HUES48 (cell line): ENCODE measurements around the gene NUP210L.

ENCODE experiments used
- H3K27ac ChIP-seq: one replicate; pipeline ENCODE4 v1.7.0; 2013; ENCODE audit warnings: low read depth, low read length, inconsistent platforms
- H3K27me3 ChIP-seq: 2 replicates; pipeline ENCODE4 v1.6.1; 2013; ENCODE audit warnings: mild to moderate bottlenecking, low read length; ENCODE audit not compliant: control insufficient read depth, insufficient read depth
- H3K36me3 ChIP-seq: 2 replicates; pipeline ENCODE4 v1.6.1; 2013; ENCODE audit warnings: low read length; ENCODE audit not compliant: control insufficient read depth, insufficient read depth
- H3K4me1 ChIP-seq: 2 replicates; pipeline ENCODE4 v1.6.1; 2013; ENCODE audit warnings: mild to moderate bottlenecking, low read length; ENCODE audit not compliant: control insufficient read depth, insufficient read depth
- H3K4me3 ChIP-seq: 2 replicates; pipeline ENCODE4 v1.5.1; 2013; ENCODE audit warnings: mild to moderate bottlenecking, low read depth, low read length
- H3K9ac ChIP-seq: 2 replicates; pipeline ENCODE4 v1.6.1; 2013; ENCODE audit warnings: mild to moderate bottlenecking, low read depth, low read length, moderate library complexity
- H3K9me3 ChIP-seq: 2 replicates; pipeline ENCODE4 v1.6.1; 2013; ENCODE audit warnings: low read length; ENCODE audit not compliant: control insufficient read depth, insufficient read depth

NUP210L gene

DNA sequence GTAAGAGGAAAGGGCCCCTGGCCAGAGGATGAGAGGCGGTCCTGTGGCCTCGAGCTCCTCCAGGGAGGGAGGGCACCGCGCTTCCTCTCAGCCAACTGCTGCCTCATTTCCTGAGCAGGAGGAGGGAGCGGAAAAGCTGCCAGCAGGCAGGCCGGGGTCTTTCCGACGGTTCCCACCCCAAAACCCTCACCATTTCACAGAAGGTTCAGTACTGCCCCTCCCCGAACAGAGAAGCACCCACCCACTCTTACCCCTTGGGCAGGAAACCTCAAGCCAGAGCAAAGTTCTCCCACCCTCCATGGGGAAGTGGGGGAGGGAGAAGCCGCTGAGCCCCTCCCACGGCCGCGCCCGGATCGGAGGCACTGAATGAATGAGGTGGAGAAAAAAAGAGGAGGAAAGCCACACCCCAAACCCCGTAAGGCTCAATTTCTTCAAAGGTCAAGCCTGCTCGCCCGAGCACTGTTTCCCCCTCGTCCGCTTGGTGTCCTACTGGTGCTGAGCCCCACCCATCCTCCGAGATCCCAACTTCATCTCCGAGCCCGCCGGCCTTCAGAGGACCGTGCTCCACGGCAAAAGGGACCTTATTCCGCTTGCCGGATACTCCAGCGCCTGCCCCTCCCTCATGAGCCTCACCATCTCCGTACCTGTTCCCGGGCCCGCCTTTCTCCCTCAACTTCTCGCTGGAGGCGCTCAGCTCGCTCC, 27.6 kb upstream of the NUP210L start:
- Histone ChIP-seq H3K9ac (peak overlapping the region; percentile 80), H3K9me3 (no peaks in the 10 kb centered on the region), H3K36me3 (peaks cover 20% of the 10 kb centered on the region), H3K4me1 (peaks cover 53% of the 10 kb centered on the region), H3K27ac (peak overlapping the region; percentile 90), H3K27me3 (no peaks in the 10 kb centered on the region), H3K4me3 (peak overlapping the region; percentile 100)

DNA sequence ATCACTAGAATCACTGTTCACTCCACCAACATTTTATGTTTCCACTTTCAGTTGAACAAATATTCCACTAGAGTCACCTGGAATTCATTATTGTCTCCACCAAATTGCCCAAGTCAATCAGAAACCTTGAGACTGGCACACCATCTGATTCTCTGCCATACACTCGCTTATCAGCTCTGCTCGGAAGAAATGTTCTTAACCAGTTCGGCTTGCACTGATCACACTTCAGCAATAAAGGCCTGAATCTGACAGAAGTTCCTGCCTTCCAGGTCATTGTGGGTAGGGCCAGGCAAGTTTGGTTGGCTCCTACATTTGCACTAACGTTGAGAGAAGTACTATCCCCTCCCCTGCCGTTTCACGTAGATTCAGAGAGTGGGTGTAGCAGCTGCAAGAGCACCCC, 27.1 kb upstream of the NUP210L start:
- Histone ChIP-seq H3K27me3 (no peaks in the 10 kb centered on the region), H3K9ac (peak overlapping the region; percentile 80), H3K9me3 (no peaks in the 10 kb centered on the region), H3K36me3 (peaks cover 22% of the 10 kb centered on the region), H3K27ac (peak overlapping the region; percentile 90), H3K4me3 (peak overlapping the region; percentile 100), H3K4me1 (peaks cover 47% of the 10 kb centered on the region)

DNA sequence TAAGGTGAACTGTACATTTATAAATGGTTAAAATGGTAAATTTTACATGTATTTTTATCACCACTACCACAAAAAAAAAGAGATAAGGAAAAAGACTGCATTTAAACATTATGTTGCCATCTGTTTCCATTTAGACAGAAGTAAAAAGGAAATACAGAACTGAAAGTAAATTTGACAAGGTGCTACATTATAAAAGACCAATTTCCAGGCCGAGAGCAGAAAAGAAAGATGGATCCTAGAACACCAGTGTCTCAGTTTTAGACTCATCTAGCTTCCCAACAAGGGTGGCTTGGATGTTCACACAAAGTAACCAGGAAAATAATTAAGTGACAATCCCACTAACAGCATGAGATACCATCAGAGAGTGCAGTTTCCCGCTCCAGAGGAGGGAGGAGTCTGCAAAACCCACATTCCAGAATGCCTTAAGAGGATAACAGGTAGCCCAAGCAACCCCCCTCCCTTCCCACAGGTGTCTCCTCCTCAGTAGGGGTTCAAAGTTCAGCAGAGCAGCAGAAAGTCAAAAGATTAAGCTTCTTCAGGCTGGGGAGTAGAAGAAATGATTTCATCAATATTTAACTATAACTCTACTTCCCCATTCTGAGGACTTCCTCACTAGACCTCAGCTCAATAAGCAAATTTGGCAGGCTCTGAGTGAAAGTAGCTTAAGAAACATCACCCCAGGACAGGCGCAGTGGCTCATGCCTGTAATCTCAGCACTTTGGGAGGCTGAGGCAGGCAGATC, 25.2 kb upstream of the NUP210L start:
- Histone ChIP-seq H3K4me3 (peak overlapping the region; percentile 48), H3K9ac (peak overlapping the region; percentile 16; the same call in 1 of the 2 replicates), H3K27me3 (no peaks in the 10 kb centered on the region), H3K9me3 (no peaks in the 10 kb centered on the region), H3K27ac (peak overlapping the region; percentile 42), H3K36me3 (peaks cover 35% of the 10 kb centered on the region), H3K4me1 (peaks cover 33% of the 10 kb centered on the region)

DNA sequence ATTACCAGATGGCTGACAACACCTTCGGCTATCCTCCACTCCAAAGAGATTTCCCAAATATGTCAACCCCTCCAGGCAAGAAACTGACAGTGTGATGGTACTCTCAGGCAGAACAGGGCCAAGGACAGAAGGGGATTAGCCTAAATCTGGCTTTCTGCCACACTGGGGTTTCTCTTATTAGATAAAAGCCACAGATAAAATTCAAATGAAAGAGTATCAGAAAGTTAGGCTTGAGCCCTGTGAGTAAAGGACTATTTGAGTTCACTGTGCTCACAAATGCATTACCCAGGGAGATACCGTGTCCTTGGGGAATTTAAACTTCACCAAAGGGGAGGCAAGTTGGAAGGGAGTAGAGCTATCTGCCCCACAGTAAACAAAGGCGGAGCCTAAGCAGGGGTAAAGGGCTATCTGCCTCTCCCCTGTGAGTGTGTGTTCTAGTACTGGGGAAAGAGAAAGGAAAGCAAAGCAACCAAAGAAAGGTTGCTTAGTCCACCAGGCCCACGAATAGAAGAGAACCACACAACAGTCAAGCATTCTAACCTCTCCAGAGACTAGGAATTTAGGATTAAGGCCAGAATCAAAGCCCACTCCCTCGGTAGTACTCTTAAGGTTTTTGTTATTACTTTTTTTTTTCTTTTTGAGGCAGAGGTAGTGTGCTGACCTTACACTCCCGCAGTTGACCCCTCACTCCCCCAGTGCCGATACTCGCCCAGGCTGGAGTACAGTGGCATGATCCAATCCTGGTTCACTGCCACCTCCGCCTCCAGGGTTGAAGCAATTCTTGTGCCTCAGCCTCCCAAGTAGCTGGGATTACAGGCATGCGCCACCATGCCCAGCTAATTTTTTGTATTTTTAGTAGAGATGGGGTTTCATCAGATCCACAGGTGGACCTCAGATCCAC, 24.3 kb upstream of the NUP210L start:
- Histone ChIP-seq H3K9me3 (no peaks in the 10 kb centered on the region), H3K4me1 (peaks cover 33% of the 10 kb centered on the region), H3K36me3 (peaks cover 42% of the 10 kb centered on the region), H3K27ac (peak overlapping the region; percentile 48), H3K27me3 (no peaks in the 10 kb centered on the region), H3K9ac (peak overlapping the region; percentile 16; the same call in 1 of the 2 replicates), H3K4me3 (peak overlapping the region; percentile 48)

DNA sequence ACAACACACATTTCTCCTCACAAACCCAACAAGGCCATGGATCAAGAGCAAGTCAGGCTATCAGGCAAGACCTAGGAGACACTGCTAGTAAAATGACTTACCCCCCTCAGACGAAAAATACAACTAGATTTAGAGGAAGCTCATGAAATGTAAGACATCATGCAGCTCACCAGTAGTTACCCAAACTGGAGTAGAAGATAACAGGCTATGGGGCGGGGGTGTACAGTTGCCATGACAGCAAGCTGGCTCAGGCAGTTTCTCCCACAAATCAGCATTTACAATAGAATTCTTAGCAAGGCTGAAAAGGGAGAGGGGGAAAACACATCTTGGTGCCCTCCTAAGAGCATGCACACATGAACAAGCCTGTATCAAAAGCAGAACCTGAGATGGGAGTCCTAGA, 23.1 kb upstream of the NUP210L start:
- H3K4me3 ChIP-seq = no peak overlapping the region
- H3K9me3 ChIP-seq = no peaks in the 10 kb centered on the region
- no peak overlapping the region for H3K27ac ChIP-seq
- H3K27me3 ChIP-seq = no peaks in the 10 kb centered on the region
- H3K36me3 ChIP-seq = peaks cover 47% of the 10 kb centered on the region
- peaks cover 33% of the 10 kb centered on the region for H3K4me1 ChIP-seq
- no peak overlapping the region for H3K9ac ChIP-seq

DNA sequence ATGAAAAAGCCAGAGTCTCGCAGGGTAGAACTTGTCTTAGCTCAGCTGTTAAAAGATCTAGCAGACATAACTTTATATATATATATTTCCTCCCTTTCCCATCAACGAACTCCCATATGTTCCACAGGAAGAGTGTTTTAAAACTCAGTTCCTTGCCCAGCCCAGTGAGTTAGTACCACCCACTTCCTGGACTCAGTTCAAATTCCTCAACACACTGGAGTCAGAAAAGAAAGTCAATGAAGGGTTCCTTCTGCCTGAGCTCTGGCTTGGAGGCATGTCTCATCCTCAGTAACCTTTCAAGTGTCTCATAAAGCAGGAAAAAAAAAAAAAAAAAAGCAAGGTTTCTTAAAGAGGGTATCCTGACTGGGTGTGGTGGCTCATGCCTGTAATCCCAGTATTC, 21.5 kb upstream of the NUP210L start:
- Histone ChIP-seq H3K27ac (no peak overlapping the region), H3K4me3 (no peak overlapping the region), H3K4me1 (peaks cover 32% of the 10 kb centered on the region), H3K36me3 (peaks cover 64% of the 10 kb centered on the region), H3K27me3 (no peaks in the 10 kb centered on the region), H3K9ac (no peak overlapping the region), H3K9me3 (no peaks in the 10 kb centered on the region)

DNA sequence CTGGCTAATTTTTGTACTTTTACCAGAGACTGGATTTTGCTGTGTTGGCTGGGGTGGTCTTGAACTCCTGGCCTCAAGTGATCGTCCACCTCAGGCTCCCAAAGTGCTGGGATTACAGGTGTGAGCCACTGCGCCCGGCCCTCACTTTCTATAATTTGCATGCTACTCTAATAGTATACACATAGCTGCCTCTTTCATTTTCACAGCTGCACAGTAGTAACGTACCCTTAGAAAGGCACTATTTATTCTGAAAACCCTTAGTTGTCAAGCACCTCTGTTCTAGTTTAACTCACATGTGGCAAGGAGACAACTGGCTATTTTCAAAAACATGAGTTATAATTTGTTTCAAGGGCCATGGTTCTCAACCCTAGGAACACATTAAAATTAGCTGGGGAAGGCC, 19.8 kb upstream of the NUP210L start:
- no peak overlapping the region for H3K27ac ChIP-seq

DNA sequence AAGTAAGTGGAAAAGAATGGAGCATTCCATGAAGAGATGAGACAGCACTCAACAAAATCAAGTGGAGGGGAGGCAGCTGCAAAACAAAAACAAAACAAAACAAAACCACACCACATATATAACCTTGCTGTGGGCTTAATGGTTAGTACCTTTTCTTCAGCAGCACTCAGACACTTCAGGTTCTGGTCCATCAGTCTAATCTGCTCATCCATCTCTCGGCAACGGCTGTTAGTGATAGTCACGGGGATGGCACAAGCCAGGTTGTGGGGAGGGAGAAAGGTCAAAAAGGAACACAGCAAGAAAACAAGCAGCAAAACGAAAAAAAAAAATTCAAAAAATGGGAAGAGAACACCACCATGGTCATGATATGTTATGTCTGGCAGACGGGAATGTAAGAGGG, 17.0 kb upstream of the NUP210L start:
- Histone ChIP-seq H3K9me3 (no peaks in the 10 kb centered on the region), H3K4me1 (no peaks in the 10 kb centered on the region)

More for the DNA sequence above, 19.8 kb upstream of the NUP210L start:
- Histone ChIP-seq H3K9me3 (no peaks in the 10 kb centered on the region), H3K27me3 (no peaks in the 10 kb centered on the region), H3K4me3 (no peak overlapping the region), H3K36me3 (peaks cover 81% of the 10 kb centered on the region), H3K9ac (no peak overlapping the region), H3K4me1 (peaks cover 17% of the 10 kb centered on the region)

DNA sequence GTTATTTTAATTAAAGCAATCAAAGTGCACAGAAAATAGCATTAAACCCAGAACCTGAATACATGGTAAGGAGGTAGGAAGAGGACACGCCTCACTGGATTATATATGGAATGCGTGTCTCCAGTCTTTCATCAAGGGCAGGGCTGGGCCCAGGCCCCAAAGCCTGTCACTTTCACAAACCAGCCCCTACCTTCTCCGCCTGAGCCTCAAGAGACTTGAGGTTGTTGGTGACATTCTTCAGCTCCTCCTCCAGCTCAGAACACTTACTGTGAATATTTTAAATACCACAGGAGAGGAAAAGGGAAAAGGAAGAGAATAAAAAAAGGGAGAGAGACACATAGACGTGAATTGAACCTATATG, 16.3 kb upstream of the NUP210L start:
- no peaks in the 10 kb centered on the region for H3K9me3 ChIP-seq
- peaks cover 91% of the 10 kb centered on the region for H3K36me3 ChIP-seq

More for the DNA sequence above, 17.0 kb upstream of the NUP210L start:
- Histone ChIP-seq H3K27ac (no peak overlapping the region), H3K27me3 (no peaks in the 10 kb centered on the region), H3K36me3 (peaks cover 86% of the 10 kb centered on the region), H3K4me3 (no peak overlapping the region), H3K9ac (no peak overlapping the region)

DNA sequence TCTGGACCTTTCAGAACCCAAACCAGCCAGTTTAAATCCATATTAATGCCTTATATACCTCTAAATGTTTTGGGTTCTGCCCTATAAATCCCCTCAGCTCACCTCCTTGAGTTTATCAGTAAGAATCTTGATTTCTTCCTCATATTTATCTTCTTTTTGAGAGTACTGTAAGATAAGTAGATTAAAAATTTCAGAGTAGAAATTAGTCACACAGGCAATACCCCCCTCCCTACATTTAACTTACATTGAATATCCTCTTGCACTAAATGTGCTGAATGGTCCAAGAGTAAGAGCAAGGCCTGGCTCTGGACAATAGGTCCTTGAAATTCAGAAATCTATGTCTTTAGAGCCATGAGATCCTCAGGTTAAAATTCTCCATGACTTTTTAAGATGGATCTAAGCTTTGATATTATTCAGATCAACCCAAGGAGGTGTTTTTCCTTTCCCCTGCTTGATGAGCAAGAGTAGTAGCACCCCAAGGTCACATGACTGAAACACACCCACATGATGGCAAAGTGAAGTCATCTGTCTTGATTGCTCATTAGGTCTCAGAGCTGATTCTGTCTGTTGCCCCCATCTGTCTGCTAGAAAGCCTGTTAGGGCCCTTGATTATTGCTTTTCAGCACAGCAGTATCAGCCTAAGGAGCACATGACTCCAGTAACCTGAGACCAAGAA, 15.8 kb upstream of the NUP210L start:
- no peak overlapping the region for H3K9ac ChIP-seq
- no peaks in the 10 kb centered on the region for H3K4me1 ChIP-seq
- no peaks in the 10 kb centered on the region for H3K27me3 ChIP-seq
- peaks cover 91% of the 10 kb centered on the region for H3K36me3 ChIP-seq
- no peak overlapping the region for H3K27ac ChIP-seq
- H3K9me3 ChIP-seq = no peaks in the 10 kb centered on the region
- H3K4me3 ChIP-seq = no peak overlapping the region

More for the DNA sequence above, 16.3 kb upstream of the NUP210L start:
- no peak overlapping the region for H3K27ac ChIP-seq
- H3K9ac ChIP-seq = no peak overlapping the region
- H3K4me3 ChIP-seq = no peak overlapping the region
- H3K27me3 ChIP-seq = no peaks in the 10 kb centered on the region
- H3K4me1 ChIP-seq = no peaks in the 10 kb centered on the region
